ENCODE measurements around the gene SEC16A. TPM values are rescaled to one million over a fixed set of nuclear protein-coding genes. Genes with fewer than 3 reads are reported as not detected.

The SEC16A gene
- total RNA-seq, 6 experiments from 2014 or later, result 63.2 to 98.6 (median 75.5) TPM

GRCh38 chr9:136470356-136470755 is 12.5 kb downstream of the SEC16A start:
- TF ChIP-seq CTCF (IDR thresholded peaks at IDR 0.05), result no peak
- H3K9me3 Mint-ChIP-seq, result no peaks in the 10 kb centered on the region
- H3K4me1 Mint-ChIP-seq (ENCODE audit: low read depth), result no peaks in the 10 kb centered on the region
- peaks cover 5% of the 10 kb centered on the region; the same call in 1 of the 2 replicates for H3K27me3 Mint-ChIP-seq (ENCODE audit: insufficient read depth)
- no peak overlapping the region for H3K4me3 Mint-ChIP-seq
- peaks cover 13% of the 10 kb centered on the region for H3K36me3 Mint-ChIP-seq (ENCODE audit: low read depth)
- no peak overlapping the region for H3K27ac Mint-ChIP-seq
- no peak for DNase-seq

- no peak overlapping the region for H3K4me3 Mint-ChIP-seq
- no peak for TF ChIP-seq CTCF (IDR thresholded peaks at IDR 0.05)
- no peak for DNase-seq
- peaks cover 8% of the 10 kb centered on the region for H3K27me3 Mint-ChIP-seq (ENCODE audit: insufficient read depth)
- no peaks in the 10 kb centered on the region for H3K4me1 Mint-ChIP-seq (ENCODE audit: low read depth)
- H3K27ac Mint-ChIP-seq, result no peak overlapping the region
- no peaks in the 10 kb centered on the region for H3K9me3 Mint-ChIP-seq
- peaks cover 24% of the 10 kb centered on the region for H3K36me3 Mint-ChIP-seq (ENCODE audit: low read depth)
Observed at GRCh38 chr9:136467766-136468165, 15.1 kb downstream of the SEC16A start.

DNA sequence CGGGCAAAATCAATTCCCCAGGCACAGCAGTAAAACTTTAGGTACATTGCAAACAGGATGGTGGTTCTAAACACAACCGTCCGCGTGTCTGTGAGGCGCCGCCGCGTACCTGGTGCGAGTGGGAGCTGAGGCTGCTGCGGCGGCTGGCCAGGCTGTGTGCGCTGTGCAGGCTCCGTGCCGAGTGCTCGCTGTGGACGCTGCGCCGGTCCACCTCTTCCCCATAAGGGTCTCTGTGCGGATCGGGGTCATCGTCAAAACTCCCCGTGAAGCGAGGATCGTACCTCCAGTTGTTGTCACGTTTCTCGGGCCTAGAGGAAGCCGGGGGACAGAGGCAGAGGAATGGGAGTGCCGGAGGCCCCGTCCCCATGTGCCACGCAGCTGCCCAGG is 16.7 kb downstream of the SEC16A start:
- Mint-ChIP-seq H3K9me3 (no peaks in the 10 kb centered on the region), H3K27ac (no peak overlapping the region), H3K36me3 (ENCODE audit: low read depth) (peaks cover 29% of the 10 kb centered on the region), H3K4me1 (ENCODE audit: low read depth) (no peaks in the 10 kb centered on the region), H3K4me3 (no peak overlapping the region), H3K27me3 (ENCODE audit: insufficient read depth) (peaks cover 2% of the 10 kb centered on the region)
- TF ChIP-seq CTCF (IDR thresholded peaks at IDR 0.05), result no peak
- DNase-seq, result no peak

- no peak for DNase-seq
- Mint-ChIP-seq H3K27me3 (ENCODE audit: insufficient read depth) (peaks cover 2% of the 10 kb centered on the region), H3K36me3 (ENCODE audit: low read depth) (peaks cover 29% of the 10 kb centered on the region), H3K9me3 (no peaks in the 10 kb centered on the region), H3K4me3 (no peak overlapping the region), H3K4me1 (ENCODE audit: low read depth) (no peaks in the 10 kb centered on the region), H3K27ac (no peak overlapping the region)
- TF ChIP-seq CTCF (IDR thresholded peaks at IDR 0.05), result no peak
Observed at GRCh38 chr9:136465500-136466154, 17.2 kb downstream of the SEC16A start.

- Mint-ChIP-seq H3K9me3 (no peaks in the 10 kb centered on the region), H3K4me1 (ENCODE audit: low read depth) (no peaks in the 10 kb centered on the region), H3K4me3 (no peak overlapping the region), H3K27me3 (ENCODE audit: insufficient read depth) (peaks cover 2% of the 10 kb centered on the region), H3K36me3 (ENCODE audit: low read depth) (peaks cover 29% of the 10 kb centered on the region), H3K27ac (no peak overlapping the region)
- no peak for DNase-seq
- no peak for TF ChIP-seq CTCF (IDR thresholded peaks at IDR 0.05)
Observed at GRCh38 chr9:136464241-136464640, 18.6 kb downstream of the SEC16A start.

Data from HFFc6 (cell line).